Tibial nerve (tissue), 4 donors: ENCODE measurements around the gene ATP6V0E1.

Experiments
- EP300 ChIP-seq, 2 donors: sonication (generic); formaldehyde crosslinking; IDR thresholded peaks; one replicate each; pipeline ENCODE4 v1.6.1; 2017; ENCODE audit warnings: antibody characterized with exemption in 2 of 2, mild to moderate bottlenecking in 1 of 2
- POLR2A ChIP-seq, 2 donors: fragments of 450-650 bp; IDR thresholded peaks; one replicate each; pipeline ENCODE4 v1.6.1; 2017; ENCODE audit warnings: antibody characterized with exemption in 2 of 2, mild to moderate bottlenecking in 2 of 2, moderate library complexity in 2 of 2
- TF ChIP-seq, protein P1 (sequence below), 5 experiments: fragments of 200-600 bp in 3 of 5; fragments of 450-650 bp in 2 of 5; sonication (generic) in 3 of 5; IDR thresholded peaks; one replicate each; pipeline ENCODE4 v1.5.1; 2016 to 2019; ENCODE audit warnings: antibody characterized with exemption in 5 of 5, mild to moderate bottlenecking in 3 of 5, moderate library complexity in 2 of 5

DNA sequence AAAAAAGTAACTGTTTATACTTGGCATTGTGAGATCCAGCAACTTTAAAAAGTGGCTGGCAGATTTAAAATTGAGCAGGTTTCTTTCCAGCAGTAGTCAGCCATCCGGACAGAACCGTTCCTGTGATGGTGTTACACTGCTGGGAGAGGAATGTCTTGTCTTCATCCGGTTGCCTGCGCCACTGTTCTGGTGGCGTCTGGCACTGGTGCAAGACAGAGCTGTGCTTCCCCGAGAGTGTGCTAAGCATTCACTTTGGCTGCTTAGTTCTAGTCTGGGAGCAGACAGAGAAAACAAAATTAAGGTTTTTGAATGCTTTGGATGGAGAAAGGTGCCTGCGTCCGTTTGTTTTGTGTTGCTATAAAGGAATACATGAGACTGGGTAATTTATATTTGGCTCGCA lies 37.1 kb downstream of the ATP6V0E1 start:
- TF ChIP-seq, protein P1, sequence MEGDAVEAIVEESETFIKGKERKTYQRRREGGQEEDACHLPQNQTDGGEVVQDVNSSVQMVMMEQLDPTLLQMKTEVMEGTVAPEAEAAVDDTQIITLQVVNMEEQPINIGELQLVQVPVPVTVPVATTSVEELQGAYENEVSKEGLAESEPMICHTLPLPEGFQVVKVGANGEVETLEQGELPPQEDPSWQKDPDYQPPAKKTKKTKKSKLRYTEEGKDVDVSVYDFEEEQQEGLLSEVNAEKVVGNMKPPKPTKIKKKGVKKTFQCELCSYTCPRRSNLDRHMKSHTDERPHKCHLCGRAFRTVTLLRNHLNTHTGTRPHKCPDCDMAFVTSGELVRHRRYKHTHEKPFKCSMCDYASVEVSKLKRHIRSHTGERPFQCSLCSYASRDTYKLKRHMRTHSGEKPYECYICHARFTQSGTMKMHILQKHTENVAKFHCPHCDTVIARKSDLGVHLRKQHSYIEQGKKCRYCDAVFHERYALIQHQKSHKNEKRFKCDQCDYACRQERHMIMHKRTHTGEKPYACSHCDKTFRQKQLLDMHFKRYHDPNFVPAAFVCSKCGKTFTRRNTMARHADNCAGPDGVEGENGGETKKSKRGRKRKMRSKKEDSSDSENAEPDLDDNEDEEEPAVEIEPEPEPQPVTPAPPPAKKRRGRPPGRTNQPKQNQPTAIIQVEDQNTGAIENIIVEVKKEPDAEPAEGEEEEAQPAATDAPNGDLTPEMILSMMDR (IDR thresholded peaks at IDR 0.05): no peak
- TF ChIP-seq POLR2A (IDR thresholded peaks at IDR 0.05) (no peak), EP300 (IDR thresholded peaks at IDR 0.05) (no peak)
